Measurements from ENCODE around the gene LRP2BP. TPM values are rescaled to one million over a fixed set of nuclear protein-coding genes. Genes with fewer than 3 reads are reported as not detected.
A peak's percentile ranks its signal among the peaks of the same experiment; 100 is the strongest.

LRP2BP gene
- total and polyA plus RNA-seq, 2 of the 4 experiments (the other 2 are of a cell fraction) = 0.10 to 0.18 TPM

- H3K9me1 ChIP-seq (ENCODE audit: insufficient read depth, low read length) = peaks cover 11% of the 10 kb centered on the region
- H3K4me3 ChIP-seq (ENCODE audit: insufficient read depth, low read depth, low read length) = peak overlapping the region; percentile 63
- H3K4ac ChIP-seq (ENCODE audit: low read depth, low read length) = peak overlapping the region; percentile 94
- CTCF ChIA-PET = no interaction called here
- peak overlapping the region; percentile 44 for H4K5ac ChIP-seq (ENCODE audit: low read depth, low read length)
- no peak overlapping the region for H2BK20ac ChIP-seq (ENCODE audit: low read depth, low read length)
- 50% methylated on average over 2 of the region's 13 CpGs; no CpG with 5 or more reads in 1 of the 2 experiments for WGBS, 2 experiments (ENCODE audit: extremely low coverage in 2 of 2, insufficient read length in 1 of 2)
- H2BK120ac ChIP-seq (ENCODE audit: low read depth, low read length) = peak overlapping the region; percentile 99
- peak overlapping the region; percentile 87 for H3K56ac ChIP-seq (ENCODE audit: extremely low read depth, insufficient read depth, low read length)
- H4K8ac ChIP-seq (ENCODE audit: low read depth in 2 of 2, low read length in 2 of 2) = peak overlapping the region; percentile 9 to 99
- no peaks in the 10 kb centered on the region for H3K36me3 ChIP-seq (ENCODE audit: control insufficient read depth, insufficient read depth, low read length)
- H3K23ac ChIP-seq (ENCODE audit: low read depth, low read length) = peak overlapping the region; percentile 64
- in situ Hi-C loops (cut with MboI; ENCODE audit: low sequenced_read_pairs) (no loop called here), dilution Hi-C loops (cut with HindIII; ENCODE audit: low sequenced_read_pairs, unreplicated experiment) (no loop called here), intact Hi-C loops (cut with micrococcal nuclease) (loop anchor here (2.0 to 5.0 kb wide), 2 partner anchors 46 to 172 kb away; partner anchors contain the start of gene CCDC110)
- peak overlapping the region; percentile 100 for H3K4me2 ChIP-seq (ENCODE audit: low read depth, low read length)
- peak overlapping the region; percentile 48 for H2AK9ac ChIP-seq (replicated peaks; ENCODE audit: low read depth, low read length, poor library complexity)
- DNase-seq = peak; percentile 36
- H3K27me3 ChIP-seq (ENCODE audit: control insufficient read depth, insufficient read depth, low read length) = no peaks in the 10 kb centered on the region
- BruUV-seq (replicated peaks) = TSS peak; percentile 77
- POLR2A ChIA-PET (ENCODE audit: unreplicated experiment) = interaction anchor here (0.6 kb wide), 1 partner anchor 13 kb away, joined by 3 read pairs; no protein-coding TSS in a partner anchor
- H2AFZ ChIP-seq (replicated peaks; ENCODE audit: low read length, poor library complexity) = peak overlapping the region; percentile 97
- H3K9me3 ChIP-seq (ENCODE audit: control insufficient read depth, insufficient read depth, low read length) = no peaks in the 10 kb centered on the region
- peak overlapping the region; percentile 86 for H3K14ac ChIP-seq (replicated peaks; ENCODE audit: low read depth, low read length)
- H4K20me1 ChIP-seq (ENCODE audit: insufficient read depth, low read length) = peaks cover 6% of the 10 kb centered on the region; the same call in 1 of the 2 replicates
- peak overlapping the region; percentile 96 for H3K27ac ChIP-seq (ENCODE audit: insufficient read depth, low read length)
- peak overlapping the region; percentile 10 for H3K18ac ChIP-seq (ENCODE audit: low read depth, low read length)
- peaks cover 14 to 23% of the 10 kb centered on the region in 2 experiments for H3K79me1 ChIP-seq (ENCODE audit: low read depth in 1 of 2, low read length in 2 of 2)
- peak overlapping the region; percentile 84 for H4K91ac ChIP-seq (ENCODE audit: insufficient read depth, low read depth, low read length)
- peak overlapping the region; percentile 96 for H2BK5ac ChIP-seq (ENCODE audit: low read depth, low read length, poor library complexity, severe bottlenecking)
- TF ChIP-seq FOS (IDR thresholded peaks at IDR 0.05; ENCODE audit: low read depth, low read length) = no peak
- 0 out of 2 replicates have a peak, but pooled peaks have one; percentile 35 for TF ChIP-seq BHLHE40 (IDR thresholded peaks at IDR 0.05; ENCODE audit: low read depth, low read length)
- H2BK15ac ChIP-seq (ENCODE audit: low read depth, low read length) = peak overlapping the region; percentile 27; the same call in 1 of the 3 replicates
- ATAC-seq (ENCODE audit: low read depth) = peak; percentile 54
- peak overlapping the region; percentile 84; the same call in 1 of the 2 replicates for H2AK5ac ChIP-seq (ENCODE audit: low read depth, low read length)
- peak overlapping the region; percentile 93 for H3K9ac ChIP-seq (ENCODE audit: low read depth, low read length)
- H3K4me1 ChIP-seq (ENCODE audit: control insufficient read depth, insufficient read depth, low read length) = peaks cover 5% of the 10 kb centered on the region; the same call in 1 of the 2 replicates
Observed at GRCh38 chr4:185424905-185425646, 29.4 kb upstream of the LRP2BP start.

Measured in IMR-90 (cell line).